Parathyroid adenoma (tissue), 2 donors: ENCODE results near the gene WDR72.
A peak's percentile ranks its signal among the peaks of the same experiment; 100 is the strongest.
"Not testable (repeated sequence)": the region's sequence is repeated elsewhere in the genome, so short reads cannot be mapped to it uniquely, and the experiment has no call there.

Experiments
- H2AFZ ChIP-seq: fragments of 300-600 bp; sonication (generic); one replicate; pipeline ENCODE4 v1.7.0; 2017; ENCODE audit warnings: antibody characterized with exemption, mild to moderate bottlenecking
- H3K27ac ChIP-seq: fragments of 300-600 bp; sonication (generic); one replicate; pipeline ENCODE4 v1.7.0; 2017
- H3K27me3 ChIP-seq: fragments of 300-600 bp; sonication (generic); one replicate; pipeline ENCODE4 v1.7.0; 2017; ENCODE audit warnings: low read length; ENCODE audit not compliant: control insufficient read depth, insufficient read depth
- H3K36me3 ChIP-seq: fragments of 300-600 bp; sonication (generic); one replicate; pipeline ENCODE4 v1.7.0; 2017; ENCODE audit warnings: low read length; ENCODE audit not compliant: control insufficient read depth, insufficient read depth
- H3K4me1 ChIP-seq: fragments of 300-600 bp; sonication (generic); one replicate; pipeline ENCODE4 v1.7.0; 2017; ENCODE audit warnings: control low read depth
- H3K4me2 ChIP-seq: fragments of 300-600 bp; sonication (generic); one replicate; pipeline ENCODE4 v1.7.0; 2017; ENCODE audit warnings: low read length
- H3K4me3 ChIP-seq: fragments of 300-600 bp; sonication (generic); one replicate; pipeline ENCODE4 v1.7.0; 2017; ENCODE audit warnings: low read depth, low read length
- H3K79me2 ChIP-seq: fragments of 300-600 bp; sonication (generic); one replicate; pipeline ENCODE4 v1.7.0; 2017; ENCODE audit warnings: control low read depth
- H3K9ac ChIP-seq: fragments of 300-600 bp; sonication (generic); one replicate; pipeline ENCODE4 v1.7.0; 2017; ENCODE audit warnings: mild to moderate bottlenecking
- H3K9me3 ChIP-seq: fragments of 300-600 bp; sonication (generic); one replicate; pipeline ENCODE4 v1.7.0; 2017; ENCODE audit warnings: low read length; ENCODE audit not compliant: control insufficient read depth
- CTCF ChIP-seq: fragments of 300-600 bp; sonication (generic); IDR thresholded peaks from one replicate; pipeline ENCODE4 v1.7.0; 2017; ENCODE audit warnings: antibody characterized with exemption, mild to moderate bottlenecking
- donor health status: primary hyperparathyroidism.

Gene WDR72

GRCh38 chr15:53693729-53694475, 65.6 kb downstream of the WDR72 start:
- Histone ChIP-seq H3K4me3 (no peak overlapping the region), H3K9me3 (no peaks in the 10 kb centered on the region), H3K27ac (no peak overlapping the region), H3K4me2 (peak overlapping the region; percentile 35), H3K4me1 (peaks cover 4% of the 10 kb centered on the region), H3K79me2 (no peaks in the 10 kb centered on the region), H3K27me3 (no peaks in the 10 kb centered on the region), H3K36me3 (no peaks in the 10 kb centered on the region), H3K9ac (no peak overlapping the region), H2AFZ (peak overlapping the region; percentile 28)
- no peak for TF ChIP-seq CTCF

GRCh38 chr15:53684162-53684561, 75.3 kb downstream of the WDR72 start:
- not testable (repeated sequence) for H3K79me2 ChIP-seq, H3K9ac ChIP-seq, H3K27me3 ChIP-seq

GRCh38 chr15:53681056-53681455, 78.4 kb downstream of the WDR72 start:
- Histone ChIP-seq H3K4me1 (no peaks in the 10 kb centered on the region), H3K79me2 (no peaks in the 10 kb centered on the region), H3K4me3 (no peak overlapping the region), H3K36me3 (no peaks in the 10 kb centered on the region), H3K9ac (no peak overlapping the region), H3K27ac (no peak overlapping the region), H3K4me2 (no peak overlapping the region), H3K9me3 (no peaks in the 10 kb centered on the region), H2AFZ (no peak overlapping the region), H3K27me3 (no peaks in the 10 kb centered on the region)
- no peak for TF ChIP-seq CTCF

More at GRCh38 chr15:53684162-53684561, 75.3 kb downstream of the WDR72 start:
- not testable (repeated sequence) for H3K36me3 ChIP-seq, H3K4me2 ChIP-seq, H3K4me1 ChIP-seq, H2AFZ ChIP-seq, H3K27ac ChIP-seq, H3K4me3 ChIP-seq, H3K9me3 ChIP-seq

- Histone ChIP-seq H3K4me3 (no peak overlapping the region), H3K9ac (no peak overlapping the region)
- no peak for TF ChIP-seq CTCF
These were observed 83.6 kb downstream of the WDR72 start for GRCh38 chr15:53675832-53676231.

GRCh38 chr15:53671545-53671944, 87.9 kb downstream of the WDR72 start:
- H3K4me1 ChIP-seq, result no peaks in the 10 kb centered on the region
- H3K9me3 ChIP-seq, result no peaks in the 10 kb centered on the region
- no peaks in the 10 kb centered on the region for H3K79me2 ChIP-seq
- no peak overlapping the region for H3K4me2 ChIP-seq
- H3K27ac ChIP-seq, result no peak overlapping the region
- no peaks in the 10 kb centered on the region for H3K27me3 ChIP-seq
- no peaks in the 10 kb centered on the region for H3K36me3 ChIP-seq
- no peak overlapping the region for H2AFZ ChIP-seq
- H3K9ac ChIP-seq, result no peak overlapping the region
- no peak for TF ChIP-seq CTCF
- no peak overlapping the region for H3K4me3 ChIP-seq

More at GRCh38 chr15:53675832-53676231, 83.6 kb downstream of the WDR72 start:
- H3K79me2 ChIP-seq, result no peaks in the 10 kb centered on the region
- H3K27ac ChIP-seq, result no peak overlapping the region
- H3K27me3 ChIP-seq, result no peaks in the 10 kb centered on the region
- H3K4me1 ChIP-seq, result no peaks in the 10 kb centered on the region
- H3K36me3 ChIP-seq, result no peaks in the 10 kb centered on the region
- H3K9me3 ChIP-seq, result no peaks in the 10 kb centered on the region
- H2AFZ ChIP-seq, result no peak overlapping the region
- no peak overlapping the region for H3K4me2 ChIP-seq
